ENCODE data around the gene INA. TPM values are rescaled to one million over a fixed set of nuclear protein-coding genes. Genes with fewer than 3 reads are reported as not detected.

INA gene
- 0.50 and 1.3 TPM in 2 replicates for total RNA-seq

DNA sequence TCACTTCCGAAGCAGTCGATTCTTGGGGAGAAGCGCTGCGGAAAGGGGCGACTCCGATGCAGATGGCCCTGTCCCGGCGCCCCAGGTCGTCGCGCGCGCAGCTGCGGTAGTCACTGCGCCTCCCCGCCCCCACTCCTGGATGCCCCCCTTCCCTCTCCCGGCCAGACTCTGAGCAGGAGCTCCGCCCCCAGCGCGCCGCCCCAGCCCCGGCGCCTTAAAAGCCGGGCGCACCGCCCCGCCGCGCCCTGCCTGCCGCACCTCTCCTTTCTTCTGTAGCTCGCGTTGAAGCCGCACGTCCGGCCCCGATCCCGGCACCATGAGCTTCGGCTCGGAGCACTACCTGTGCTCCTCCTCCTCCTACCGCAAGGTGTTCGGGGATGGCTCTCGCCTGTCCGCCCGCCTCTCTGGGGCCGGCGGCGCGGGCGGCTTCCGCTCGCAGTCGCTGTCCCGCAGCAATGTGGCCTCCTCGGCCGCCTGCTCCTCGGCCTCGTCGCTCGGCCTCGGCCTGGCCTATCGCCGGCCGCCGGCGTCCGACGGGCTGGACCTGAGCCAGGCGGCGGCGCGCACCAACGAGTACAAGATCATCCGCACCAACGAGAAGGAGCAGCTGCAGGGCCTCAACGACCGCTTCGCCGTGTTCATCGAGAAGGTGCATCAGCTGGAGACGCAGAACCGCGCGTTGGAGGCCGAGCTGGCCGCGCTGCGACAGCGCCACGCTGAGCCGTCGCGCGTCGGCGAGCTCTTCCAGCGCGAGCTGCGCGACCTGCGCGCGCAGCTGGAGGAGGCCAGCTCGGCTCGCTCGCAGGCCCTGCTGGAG lies at the start of gene INA:
TSS of gene INA (plus strand) at position 243 of the 817 bp plus-strand sequence. CDS start at position 317, 74 bp downstream.

GRCh38 chr10:103245587-103245986 lies 31.4 kb upstream of the INA start, which contains the start of gene RPEL1:
RPEL1 (plus strand) TSS chr10:103245887; CDS start chr10:103245997, 110 bp downstream.

Other genes with a start within 250 kb of the INA start
- 54.2 and 79.4 TPM in 2 replicates for gene NT5C2, start 83.9 kb upstream of the INA start, total RNA-seq
- under 0.01 and 0.11 TPM in 2 replicates for gene RPEL1, start 31.3 kb upstream of the INA start, total RNA-seq
- gene PCGF6, start 74.0 kb downstream of the INA start, total RNA-seq: 12.0 and 21.0 TPM in 2 replicates
- 4.2 and 7.7 TPM in 2 replicates for gene TAF5, start 90.8 kb downstream of the INA start, total RNA-seq
- 184 and 196 TPM in 2 replicates for gene ATP5MK, start 119.3 kb downstream of the INA start, total RNA-seq
- 37.2 and 49.6 TPM in 2 replicates for gene PDCD11, start 119.5 kb downstream of the INA start, total RNA-seq
- 14.6 and 19.7 TPM in 2 replicates for gene CALHM2, start 175.2 kb downstream of the INA start, total RNA-seq
- not detected in 2 replicates for gene CALHM1, start 181.8 kb downstream of the INA start, total RNA-seq
- not detected in 2 replicates for gene CALHM3, start 202.1 kb downstream of the INA start, total RNA-seq
- gene NEURL1, start 216.6 kb downstream of the INA start, total RNA-seq: 0.22 and 1.00 TPM in 2 replicates

Data from uterine smooth muscle cell (primary cell).